Ovary (tissue), 3 donors: ENCODE measurements around the gene RHOV.

ENCODE experiments used
- CTCF ChIP-seq, 3 donors: fragments of 450-650 bp in 2 of 3; fragments of 200-600 bp in 1 of 3; IDR thresholded peaks; one replicate each; pipeline versions ENCODE4 v1.5.1 to v1.8.0; 2016 to 2022; ENCODE audit warnings: antibody characterized with exemption in 3 of 3, mild to moderate bottlenecking in 1 of 3
- EP300 ChIP-seq: sonication (generic); formaldehyde crosslinking; IDR thresholded peaks from one replicate; pipeline ENCODE4 v1.6.1; 2017; ENCODE audit warnings: antibody characterized with exemption
- POLR2A ChIP-seq: fragments of 450-650 bp; IDR thresholded peaks from one replicate; pipeline ENCODE4 v1.6.1; 2017; ENCODE audit warnings: antibody characterized with exemption, mild to moderate bottlenecking, moderate library complexity
- donor health status: DM: no; HTN: no; CAD: no.

- TF ChIP-seq CTCF (IDR thresholded peaks at IDR 0.05) (no peak), POLR2A (no peak), EP300 (no peak)
Measured at GRCh38 chr15:40830884-40831283, 43.1 kb downstream of the RHOV start.
